ENCODE results near the gene LPCAT3. TPM values are rescaled to one million over a fixed set of nuclear protein-coding genes. Genes with fewer than 3 reads are reported as not detected.

The LPCAT3 gene
- polyA plus RNA-seq, 1 experiment = 37.6 TPM

DNA sequence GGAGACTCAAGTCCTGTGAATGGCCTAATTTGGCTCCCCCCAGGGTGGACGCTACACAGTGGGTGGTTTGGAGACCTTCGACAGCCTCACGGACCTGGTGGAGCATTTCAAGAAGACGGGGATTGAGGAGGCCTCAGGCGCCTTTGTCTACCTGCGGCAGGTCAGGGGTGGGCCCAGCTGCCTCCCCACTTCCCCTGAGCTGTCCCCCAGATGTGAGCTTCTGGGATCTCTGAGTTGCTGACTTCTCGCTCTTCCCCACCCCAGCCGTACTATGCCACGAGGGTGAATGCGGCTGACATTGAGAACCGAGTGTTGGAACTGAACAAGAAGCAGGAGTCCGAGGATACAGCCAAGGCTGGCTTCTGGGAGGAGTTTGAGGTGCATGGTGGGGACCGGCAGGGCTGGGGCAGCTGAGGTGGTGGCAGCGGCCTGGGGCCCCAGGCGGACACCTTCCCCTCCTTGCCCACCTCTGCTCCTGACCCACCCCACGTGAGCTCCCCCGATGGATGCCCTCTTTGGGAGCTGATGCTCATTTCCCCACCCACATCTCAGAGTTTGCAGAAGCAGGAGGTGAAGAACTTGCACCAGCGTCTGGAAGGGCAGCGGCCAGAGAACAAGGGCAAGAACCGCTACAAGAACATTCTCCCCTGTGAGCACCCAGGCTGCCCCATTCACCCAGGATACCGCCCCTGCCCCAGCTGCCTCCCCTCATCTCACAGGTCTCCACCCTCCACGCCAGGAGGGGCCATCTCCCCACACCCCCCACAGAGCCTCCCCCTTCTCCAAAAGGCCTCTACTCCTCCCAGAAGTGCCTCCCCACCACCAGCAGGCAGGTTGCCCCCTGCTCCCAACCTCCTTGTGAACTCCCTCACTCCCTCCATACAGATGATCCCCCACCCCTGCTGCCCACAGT lies 62.9 kb downstream of the LPCAT3 start:
- TF ChIP-seq, protein P1, sequence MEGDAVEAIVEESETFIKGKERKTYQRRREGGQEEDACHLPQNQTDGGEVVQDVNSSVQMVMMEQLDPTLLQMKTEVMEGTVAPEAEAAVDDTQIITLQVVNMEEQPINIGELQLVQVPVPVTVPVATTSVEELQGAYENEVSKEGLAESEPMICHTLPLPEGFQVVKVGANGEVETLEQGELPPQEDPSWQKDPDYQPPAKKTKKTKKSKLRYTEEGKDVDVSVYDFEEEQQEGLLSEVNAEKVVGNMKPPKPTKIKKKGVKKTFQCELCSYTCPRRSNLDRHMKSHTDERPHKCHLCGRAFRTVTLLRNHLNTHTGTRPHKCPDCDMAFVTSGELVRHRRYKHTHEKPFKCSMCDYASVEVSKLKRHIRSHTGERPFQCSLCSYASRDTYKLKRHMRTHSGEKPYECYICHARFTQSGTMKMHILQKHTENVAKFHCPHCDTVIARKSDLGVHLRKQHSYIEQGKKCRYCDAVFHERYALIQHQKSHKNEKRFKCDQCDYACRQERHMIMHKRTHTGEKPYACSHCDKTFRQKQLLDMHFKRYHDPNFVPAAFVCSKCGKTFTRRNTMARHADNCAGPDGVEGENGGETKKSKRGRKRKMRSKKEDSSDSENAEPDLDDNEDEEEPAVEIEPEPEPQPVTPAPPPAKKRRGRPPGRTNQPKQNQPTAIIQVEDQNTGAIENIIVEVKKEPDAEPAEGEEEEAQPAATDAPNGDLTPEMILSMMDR (IDR thresholded peaks at IDR 0.05; ENCODE audit: low read depth, low read length) = no peak
- Histone ChIP-seq H3K9me3 (ENCODE audit: control insufficient read depth, insufficient read depth, low read length) (no peaks in the 10 kb centered on the region), H3K27me3 (ENCODE audit: control insufficient read depth, insufficient read depth, low read length) (no peaks in the 10 kb centered on the region), H3K27ac (ENCODE audit: low read depth, low read length) (no peak overlapping the region), H3K4me3 (ENCODE audit: low read depth, low read length) (no peak overlapping the region)
- CTCF ChIA-PET = interaction anchor here (1.7 kb wide), 1 partner anchor 9 kb away, joined by 5 read pairs; no protein-coding TSS in a partner anchor
- POLR2A ChIA-PET = no interaction called here
- no peak for DNase-seq (ENCODE audit: low read depth, low spot score)

GRCh38 chr12:6954316-6955107 lies 63.8 kb downstream of the LPCAT3 start:
- ChIA-PET CTCF (interaction anchor here (0.9 to 1.1 kb wide), 2 partner anchors 10 to 159 kb away, joined by 3 to 4 read pairs; no protein-coding TSS in a partner anchor), POLR2A (no interaction called here)
- no peaks in the 10 kb centered on the region for H3K27me3 ChIP-seq (ENCODE audit: control insufficient read depth, insufficient read depth, low read length)
- TF ChIP-seq, protein P1 (IDR thresholded peaks at IDR 0.05; ENCODE audit: low read depth, low read length) = no peak
- H3K9me3 ChIP-seq (ENCODE audit: control insufficient read depth, insufficient read depth, low read length) = no peaks in the 10 kb centered on the region
- no peak for DNase-seq (ENCODE audit: low read depth, low spot score)
- H3K4me3 ChIP-seq (ENCODE audit: low read depth, low read length) = no peak overlapping the region
- H3K27ac ChIP-seq (ENCODE audit: low read depth, low read length) = no peak overlapping the region

- no peak overlapping the region for H3K27ac ChIP-seq (ENCODE audit: low read depth, low read length)
- ChIA-PET CTCF (interaction anchor here (0.9 to 1.1 kb wide), 4 partner anchors 11 to 160 kb away, joined by 3 to 4 read pairs (median 3); no protein-coding TSS in a partner anchor), POLR2A (no interaction called here)
- no peak for DNase-seq (ENCODE audit: low read depth, low spot score)
- TF ChIP-seq, protein P1 (IDR thresholded peaks at IDR 0.05; ENCODE audit: low read depth, low read length) = no peak
- H3K27me3 ChIP-seq (ENCODE audit: control insufficient read depth, insufficient read depth, low read length) = no peaks in the 10 kb centered on the region
- H3K4me3 ChIP-seq (ENCODE audit: low read depth, low read length) = no peak overlapping the region
- H3K9me3 ChIP-seq (ENCODE audit: control insufficient read depth, insufficient read depth, low read length) = no peaks in the 10 kb centered on the region
Observed at GRCh38 chr12:6953442-6954315, 64.6 kb downstream of the LPCAT3 start.

- no peaks in the 10 kb centered on the region for H3K27me3 ChIP-seq (ENCODE audit: control insufficient read depth, insufficient read depth, low read length)
- DNase-seq (ENCODE audit: low read depth, low spot score) = no peak
- ChIA-PET CTCF (interaction anchor here (0.9 kb wide), 2 partner anchors 12 to 136 kb away, joined by 3 read pairs; no protein-coding TSS in a partner anchor), POLR2A (no interaction called here)
- TF ChIP-seq, protein P1 (IDR thresholded peaks at IDR 0.05; ENCODE audit: low read depth, low read length) = no peak
- no peaks in the 10 kb centered on the region for H3K9me3 ChIP-seq (ENCODE audit: control insufficient read depth, insufficient read depth, low read length)
- H3K4me3 ChIP-seq (ENCODE audit: low read depth, low read length) = no peak overlapping the region
- H3K27ac ChIP-seq (ENCODE audit: low read depth, low read length) = no peak overlapping the region
Observed at GRCh38 chr12:6952863-6953441, 65.3 kb downstream of the LPCAT3 start.

Measured in AG04450 (cell line).